Keratinocyte (primary cell): ENCODE measurements around the gene NDUFS1. TPM values are rescaled to one million over a fixed set of nuclear protein-coding genes. Genes with fewer than 3 reads are reported as not detected.
"Not testable (repeated sequence)": the region's sequence is repeated elsewhere in the genome, so short reads cannot be mapped to it uniquely, and the experiment has no call there.

ENCODE experiments used
- DNase-seq: peaks from one replicate; pipeline ENCODE4 v3.0.0-alpha.2; 2011; ENCODE audit warnings: low read depth, missing footprints, low spot score
- FAIRE-seq: peaks from 2 replicates; lab custom pipeline; 2011; peaks lifted over from hg19 to GRCh38; lab: Jason Lieb, UNC
- H2AFZ ChIP-seq: 2 replicates; pipeline ENCODE4 v1.6.0; 2012; ENCODE audit warnings: low read length, control low read depth, inconsistent platforms; ENCODE audit not compliant: control insufficient read depth
- H3K27ac ChIP-seq: 2 replicates; pipeline ENCODE4 v1.5.1; 2011; ENCODE audit warnings: low read length; ENCODE audit not compliant: control insufficient read depth, insufficient read depth
- H3K27me3 ChIP-seq: 3 replicates; pipeline ENCODE4 v1.6.0; 2011; ENCODE audit warnings: low read length; ENCODE audit not compliant: control insufficient read depth, insufficient read depth; ENCODE audit errors: extremely low read depth
- H3K36me3 ChIP-seq, 2 experiments: 2 replicates in 1 of 2; 3 replicates in 1 of 2; pipeline ENCODE4 v1.5.1; 2011; ENCODE audit warnings: low read length in 2 of 2, mild to moderate bottlenecking in 1 of 2; ENCODE audit not compliant: control insufficient read depth in 2 of 2, insufficient read depth in 2 of 2; ENCODE audit errors: extremely low read depth in 1 of 2
- H3K4me1 ChIP-seq: 3 replicates; pipeline ENCODE4 v1.5.1; 2011; ENCODE audit warnings: low read length; ENCODE audit not compliant: control insufficient read depth, insufficient read depth; ENCODE audit errors: extremely low read depth
- H3K4me2 ChIP-seq: 3 replicates; pipeline ENCODE4 v1.6.0; 2011; ENCODE audit warnings: low read depth, low read length; ENCODE audit not compliant: control insufficient read depth, insufficient read depth; ENCODE audit errors: extremely low read depth
- H3K4me3 ChIP-seq, 3 experiments: fragments of 200-600 bp in 1 of 3; sonication (generic) in 1 of 3; 2 replicates in 2 of 3; 3 replicates in 1 of 3; pipeline ENCODE4 v1.5.1; 2011 to 2016; ENCODE audit warnings: low read length in 3 of 3, mild to moderate bottlenecking in 3 of 3, control low read depth in 2 of 3, inconsistent platforms in 1 of 3, low read depth in 1 of 3, mixed read lengths in 1 of 3, mixed run types in 1 of 3, moderate library complexity in 1 of 3; ENCODE audit not compliant: control insufficient read depth in 2 of 3, insufficient read depth in 2 of 3; ENCODE audit errors: extremely low read depth in 1 of 3
- H3K79me2 ChIP-seq: 2 replicates; pipeline ENCODE4 v1.6.0; 2012; ENCODE audit warnings: low read length; ENCODE audit not compliant: control insufficient read depth, insufficient read depth
- H3K9ac ChIP-seq: 3 replicates; pipeline ENCODE4 v1.6.0; 2011; ENCODE audit warnings: low read length; ENCODE audit not compliant: control insufficient read depth, insufficient read depth; ENCODE audit errors: extremely low read depth
- H3K9me1 ChIP-seq: 3 replicates; pipeline ENCODE4 v1.6.0; 2011; ENCODE audit warnings: low read length; ENCODE audit not compliant: control insufficient read depth, insufficient read depth; ENCODE audit errors: extremely low read depth
- H3K9me3 ChIP-seq: 2 replicates; pipeline ENCODE4 v1.5.1; 2012; ENCODE audit warnings: low read depth, low read length; ENCODE audit not compliant: control insufficient read depth
- H4K20me1 ChIP-seq: 3 replicates; pipeline ENCODE4 v1.6.0; 2011; ENCODE audit warnings: low read length; ENCODE audit not compliant: control insufficient read depth, insufficient read depth; ENCODE audit errors: extremely low read depth
- EZH2 ChIP-seq: IDR thresholded peaks from one replicate; pipeline ENCODE4 v1.6.1; 2012; ENCODE audit warnings: inconsistent platforms, mild to moderate bottlenecking, low read length, moderate library complexity
- dilution Hi-C: fragments of 300-500 bp; cut with MboI; formaldehyde crosslinking; loops from one replicate; pipeline ENCODE4 v1.7.0; 2020; ENCODE audit warnings: low sequenced_read_pairs; ENCODE audit not compliant: extremely low pct_ligation_motif_present
- polyA plus RNA-seq, 5 experiments: library from polyadenylated mRNA; depleted of rRNA in 3 of 5; stranded (reverse) in 3 of 5; stranded (forward) in 1 of 5; unstranded in 1 of 5; fragments of >200 nt; gene quantifications; 1 replicate in 1 of 5; 2 replicates in 3 of 5; 3 replicates in 1 of 5; pipeline versions ENCODE4 v1.2.1 to v1.2.3, GENCODE V29; 2011 to 2012; ENCODE audit warnings: missing spikeins in 2 of 5, low read depth in 1 of 5, low replicate concordance in 1 of 5
- TF ChIP-seq, protein P1 (sequence below), 3 experiments: IDR thresholded peaks in 1 of 3; conservative IDR thresholded peaks in 1 of 3; optimal IDR thresholded peaks in 1 of 3; 2 replicates in 2 of 3; 3 replicates in 1 of 3; pipeline versions ENCODE3 to v1.5.1; 2011; ENCODE audit warnings: low read length in 3 of 3, mild to moderate bottlenecking in 3 of 3, moderate library complexity in 2 of 3, control low read depth in 1 of 3, inconsistent platforms in 1 of 3; ENCODE audit not compliant: insufficient read depth in 2 of 3; ENCODE audit errors: extremely low read depth in 1 of 3

Gene NDUFS1
- polyA plus RNA-seq, 1 donor (not counting 4 experiments of a cell fraction or from before 2014, with no cell fraction given): 83.7 TPM

GRCh38 chr2:206079699-206080465 lies 79.4 kb downstream of the NDUFS1 start:
- no peak for DNase-seq
- no peaks in the 10 kb centered on the region for H3K36me3 ChIP-seq
- no peak overlapping the region for H2AFZ ChIP-seq
- TF ChIP-seq EZH2: no peak
- TF ChIP-seq, protein P1, sequence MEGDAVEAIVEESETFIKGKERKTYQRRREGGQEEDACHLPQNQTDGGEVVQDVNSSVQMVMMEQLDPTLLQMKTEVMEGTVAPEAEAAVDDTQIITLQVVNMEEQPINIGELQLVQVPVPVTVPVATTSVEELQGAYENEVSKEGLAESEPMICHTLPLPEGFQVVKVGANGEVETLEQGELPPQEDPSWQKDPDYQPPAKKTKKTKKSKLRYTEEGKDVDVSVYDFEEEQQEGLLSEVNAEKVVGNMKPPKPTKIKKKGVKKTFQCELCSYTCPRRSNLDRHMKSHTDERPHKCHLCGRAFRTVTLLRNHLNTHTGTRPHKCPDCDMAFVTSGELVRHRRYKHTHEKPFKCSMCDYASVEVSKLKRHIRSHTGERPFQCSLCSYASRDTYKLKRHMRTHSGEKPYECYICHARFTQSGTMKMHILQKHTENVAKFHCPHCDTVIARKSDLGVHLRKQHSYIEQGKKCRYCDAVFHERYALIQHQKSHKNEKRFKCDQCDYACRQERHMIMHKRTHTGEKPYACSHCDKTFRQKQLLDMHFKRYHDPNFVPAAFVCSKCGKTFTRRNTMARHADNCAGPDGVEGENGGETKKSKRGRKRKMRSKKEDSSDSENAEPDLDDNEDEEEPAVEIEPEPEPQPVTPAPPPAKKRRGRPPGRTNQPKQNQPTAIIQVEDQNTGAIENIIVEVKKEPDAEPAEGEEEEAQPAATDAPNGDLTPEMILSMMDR (optimal IDR thresholded peaks at IDR 0.05 in 1 of 3, IDR thresholded peaks at IDR 0.05 in 1 of 3, conservative IDR thresholded peaks at IDR 0.05 in 1 of 3; ENCODE audit: extremely low read depth in 1 of 3, insufficient read depth in 2 of 3, low read length in 3 of 3): no peak
- H3K79me2 ChIP-seq: peaks cover 83% of the 10 kb centered on the region
- H3K4me3 ChIP-seq: no peak overlapping the region
- no peak for FAIRE-seq
- no peak overlapping the region for H3K9ac ChIP-seq
- H3K27ac ChIP-seq: no peak overlapping the region
- H3K4me2 ChIP-seq: no peak overlapping the region
- H3K27me3 ChIP-seq: no peaks in the 10 kb centered on the region
- dilution Hi-C loops: no loop called here
- H4K20me1 ChIP-seq: no peaks in the 10 kb centered on the region
- H3K4me1 ChIP-seq: peaks cover 5% of the 10 kb centered on the region
- no peaks in the 10 kb centered on the region for H3K9me3 ChIP-seq
- no peaks in the 10 kb centered on the region for H3K9me1 ChIP-seq

DNA sequence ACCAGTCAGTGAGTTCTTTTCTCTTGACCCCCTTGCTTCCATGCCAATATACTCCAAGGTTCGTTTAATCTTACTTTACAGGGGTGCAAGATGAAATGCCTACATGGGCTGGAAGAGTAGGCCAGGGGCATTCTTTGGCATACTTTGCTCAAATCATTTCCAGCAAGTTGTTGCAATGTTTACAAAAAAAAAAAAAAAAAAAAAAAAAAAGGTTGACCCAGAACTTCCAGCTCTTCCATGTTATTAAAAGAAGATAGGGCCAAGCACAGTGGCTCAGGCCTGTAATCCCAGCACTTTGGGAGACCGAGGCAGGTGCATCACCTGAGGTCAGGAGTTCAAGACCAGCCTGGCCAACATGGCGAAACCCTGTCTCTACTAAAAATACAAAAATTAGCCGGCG lies 81.4 kb downstream of the NDUFS1 start:
- H3K36me3 ChIP-seq, H4K20me1 ChIP-seq, H3K4me3 ChIP-seq, H3K4me1 ChIP-seq, H3K27me3 ChIP-seq, dilution Hi-C loops, H2AFZ ChIP-seq, H3K27ac ChIP-seq, H3K9me3 ChIP-seq, H3K9me1 ChIP-seq, H3K4me2 ChIP-seq, DNase-seq, FAIRE-seq, H3K9ac ChIP-seq: not testable (repeated sequence)
- peaks cover 83% of the 10 kb centered on the region for H3K79me2 ChIP-seq

- H3K4me3 ChIP-seq: no peak overlapping the region
- no peaks in the 10 kb centered on the region for H3K4me1 ChIP-seq
- peaks cover 74% of the 10 kb centered on the region for H3K79me2 ChIP-seq
- no peaks in the 10 kb centered on the region for H4K20me1 ChIP-seq
- no peaks in the 10 kb centered on the region for H3K9me3 ChIP-seq
- dilution Hi-C loops: no loop called here
- no peak overlapping the region for H2AFZ ChIP-seq
- no peaks in the 10 kb centered on the region for H3K36me3 ChIP-seq
- H3K4me2 ChIP-seq: no peak overlapping the region
- no peak overlapping the region for H3K9ac ChIP-seq
- TF ChIP-seq, protein P1 (optimal IDR thresholded peaks at IDR 0.05 in 1 of 3, IDR thresholded peaks at IDR 0.05 in 1 of 3, conservative IDR thresholded peaks at IDR 0.05 in 1 of 3; ENCODE audit: extremely low read depth in 1 of 3, insufficient read depth in 2 of 3, low read length in 3 of 3): no peak
- TF ChIP-seq EZH2: no peak
- no peaks in the 10 kb centered on the region for H3K27me3 ChIP-seq
- FAIRE-seq (no peak), DNase-seq (no peak)
- no peaks in the 10 kb centered on the region for H3K9me1 ChIP-seq
- H3K27ac ChIP-seq: no peak overlapping the region
Measured at GRCh38 chr2:206075113-206075512, 84.1 kb downstream of the NDUFS1 start.
